HG03280 (cell line): ENCODE results near the gene GPR101.
"Not testable (repeated sequence)": the region's sequence is repeated elsewhere in the genome, so short reads cannot be mapped to it uniquely, and the experiment has no call there.

ENCODE experiments used
- ATAC-seq: cut with Tn5 transposase; IDR thresholded peaks from one replicate; pipeline ENCODE4 v1.9.1; 2021; ENCODE audit warnings: mild to moderate bottlenecking, moderate library complexity; ENCODE audit not compliant: unreplicated experiment

Gene GPR101

DNA sequence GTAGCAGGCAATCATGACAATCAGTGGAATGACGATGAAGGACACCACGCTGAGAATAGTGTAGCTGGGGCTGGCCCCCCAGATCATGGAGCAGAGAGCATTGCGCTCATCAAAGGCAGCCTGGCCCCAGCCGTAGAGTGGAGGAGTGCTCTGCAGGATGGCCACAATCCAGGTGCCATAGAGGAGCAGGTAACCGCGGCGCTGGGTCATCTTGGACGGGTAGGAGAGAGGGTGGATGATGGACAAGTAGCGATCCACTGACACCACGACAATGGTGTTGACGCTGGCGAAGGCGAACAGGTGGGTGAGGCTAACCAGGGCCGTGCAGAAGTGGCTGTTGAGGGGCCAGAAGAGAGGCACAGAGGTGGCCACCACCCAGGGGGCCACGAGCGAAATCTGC is 2.8 kb downstream of the GPR101 start:
- ATAC-seq, result no peak

DNA sequence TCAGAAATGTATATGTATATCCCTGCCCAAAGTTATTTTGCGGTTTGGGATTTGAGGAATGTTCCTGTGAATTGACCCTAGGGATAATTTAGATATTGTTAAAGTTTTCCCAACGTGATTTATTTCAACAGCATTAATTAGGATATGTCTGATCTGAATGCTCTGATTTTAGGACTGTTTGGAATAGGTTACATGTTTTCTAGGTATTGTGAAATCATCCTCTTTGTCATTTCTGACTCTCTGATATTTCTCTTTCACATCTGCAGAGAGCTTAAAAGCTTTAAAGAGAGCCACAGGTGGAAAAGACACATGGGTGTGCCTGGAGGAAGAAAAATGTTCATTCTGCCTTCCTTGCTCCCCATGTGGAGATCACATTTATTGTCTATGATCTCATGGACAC is 5.1 kb downstream of the GPR101 start:
- no peak for ATAC-seq

DNA sequence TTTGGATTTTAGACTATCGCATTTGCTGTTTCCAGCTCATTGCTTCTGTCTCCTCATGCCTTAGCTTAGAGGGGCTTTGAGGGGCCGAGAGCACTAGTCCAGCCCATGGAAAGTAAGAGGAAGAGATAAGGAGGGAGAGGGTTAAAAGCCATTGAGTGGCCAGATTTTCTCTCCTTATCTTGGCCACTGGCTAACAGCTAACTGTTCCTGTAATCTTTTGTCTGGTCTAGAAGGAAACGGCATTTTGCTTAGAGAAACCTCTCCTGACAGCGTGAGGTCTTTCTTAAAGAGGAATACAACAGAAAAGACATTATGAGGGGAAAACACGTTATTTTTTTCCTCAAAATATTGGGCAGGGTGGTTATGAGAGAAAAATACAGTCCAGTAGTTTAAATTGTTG is 7.9 kb downstream of the GPR101 start:
- no peak for ATAC-seq

DNA sequence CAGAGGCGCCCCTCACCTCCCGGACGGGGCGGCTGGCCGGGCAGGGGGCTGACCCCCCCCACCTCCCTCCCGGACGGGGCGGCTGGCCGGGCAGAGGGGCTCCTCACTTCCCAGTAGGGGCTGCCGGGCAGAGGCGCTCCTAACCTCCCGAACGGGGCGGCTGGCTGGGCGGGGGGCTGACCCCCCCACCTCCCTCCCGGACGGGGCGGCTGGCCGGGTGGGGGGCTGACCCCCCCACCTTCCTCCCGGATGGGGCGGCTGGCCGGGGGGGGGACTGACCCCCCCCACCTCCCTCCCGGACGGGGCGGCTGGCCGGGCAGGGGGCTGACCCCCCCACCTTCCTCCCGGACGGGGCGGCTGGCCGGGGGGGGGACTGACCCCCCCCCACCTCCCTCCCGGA is 33.6 kb downstream of the GPR101 start:
- not testable (repeated sequence) for ATAC-seq

DNA sequence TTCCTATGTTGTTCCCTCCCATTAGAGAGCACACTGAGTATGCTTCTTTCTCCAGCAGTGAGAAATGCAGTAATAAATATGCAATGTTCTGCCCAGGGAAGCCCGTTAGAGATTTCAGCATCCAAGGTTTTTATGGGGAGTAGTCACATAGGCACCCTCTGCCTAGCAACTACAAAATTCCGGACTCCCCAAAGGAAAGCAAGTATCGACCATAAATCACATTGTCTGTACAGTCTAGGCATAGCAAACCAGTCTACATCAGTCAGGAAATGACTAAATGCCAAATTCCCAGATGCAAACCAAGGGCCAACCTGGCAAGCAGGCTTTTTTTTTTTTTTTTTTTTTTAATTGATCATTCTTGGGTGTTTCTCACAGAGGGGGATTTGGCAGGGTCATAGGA is 34.8 kb downstream of the GPR101 start:
- no peak for ATAC-seq
